ENCODE measurements around the gene DDX41.

The DDX41 gene

DNA sequence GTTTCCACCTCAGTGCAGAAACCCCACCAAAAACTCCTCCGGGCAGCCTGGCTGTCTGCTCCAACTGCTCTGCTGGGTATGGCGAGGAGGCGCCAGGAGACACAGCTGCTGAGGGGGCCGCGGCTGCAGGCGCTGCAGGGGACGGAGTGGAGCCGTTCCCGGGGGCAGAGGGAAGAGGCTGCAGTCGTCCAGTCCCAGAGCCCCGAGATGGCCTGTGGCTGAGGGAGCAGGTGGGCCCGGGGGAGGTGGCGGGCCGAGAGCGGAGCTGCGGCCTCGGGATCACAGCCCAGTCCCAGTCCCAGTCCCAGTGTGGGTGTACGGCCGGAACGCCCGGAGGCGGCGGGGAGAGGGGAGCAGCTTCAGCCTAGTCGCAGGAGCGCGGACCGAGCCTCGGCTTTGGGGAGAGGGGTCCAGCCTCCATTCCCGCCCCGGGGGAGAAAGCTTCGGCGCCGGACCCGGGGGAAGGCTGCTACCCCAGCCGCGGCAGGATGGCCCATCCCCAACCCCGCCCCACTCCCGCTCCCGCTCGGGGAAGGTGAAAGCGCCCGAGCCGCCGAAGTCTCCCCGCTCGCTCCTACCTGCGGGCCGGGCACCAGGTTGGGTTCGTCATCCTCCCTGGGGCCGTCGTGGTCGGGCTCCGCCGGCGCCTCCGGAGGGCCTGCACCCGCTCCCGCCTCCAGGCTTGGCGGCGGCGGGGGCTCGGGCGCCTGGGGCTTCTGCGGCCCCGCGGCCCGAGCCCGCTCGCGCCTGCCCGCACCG is 37.1 kb upstream of the DDX41 start:
- TF ChIP-seq ZFX (IDR thresholded peaks at IDR 0.05), result peak; percentile 76
- TF ChIP-seq, protein P1, sequence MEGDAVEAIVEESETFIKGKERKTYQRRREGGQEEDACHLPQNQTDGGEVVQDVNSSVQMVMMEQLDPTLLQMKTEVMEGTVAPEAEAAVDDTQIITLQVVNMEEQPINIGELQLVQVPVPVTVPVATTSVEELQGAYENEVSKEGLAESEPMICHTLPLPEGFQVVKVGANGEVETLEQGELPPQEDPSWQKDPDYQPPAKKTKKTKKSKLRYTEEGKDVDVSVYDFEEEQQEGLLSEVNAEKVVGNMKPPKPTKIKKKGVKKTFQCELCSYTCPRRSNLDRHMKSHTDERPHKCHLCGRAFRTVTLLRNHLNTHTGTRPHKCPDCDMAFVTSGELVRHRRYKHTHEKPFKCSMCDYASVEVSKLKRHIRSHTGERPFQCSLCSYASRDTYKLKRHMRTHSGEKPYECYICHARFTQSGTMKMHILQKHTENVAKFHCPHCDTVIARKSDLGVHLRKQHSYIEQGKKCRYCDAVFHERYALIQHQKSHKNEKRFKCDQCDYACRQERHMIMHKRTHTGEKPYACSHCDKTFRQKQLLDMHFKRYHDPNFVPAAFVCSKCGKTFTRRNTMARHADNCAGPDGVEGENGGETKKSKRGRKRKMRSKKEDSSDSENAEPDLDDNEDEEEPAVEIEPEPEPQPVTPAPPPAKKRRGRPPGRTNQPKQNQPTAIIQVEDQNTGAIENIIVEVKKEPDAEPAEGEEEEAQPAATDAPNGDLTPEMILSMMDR (conservative IDR thresholded peaks at IDR 0.05), result no peak
- H3K27ac ChIP-seq, result peak overlapping the region; percentile 85

DNA sequence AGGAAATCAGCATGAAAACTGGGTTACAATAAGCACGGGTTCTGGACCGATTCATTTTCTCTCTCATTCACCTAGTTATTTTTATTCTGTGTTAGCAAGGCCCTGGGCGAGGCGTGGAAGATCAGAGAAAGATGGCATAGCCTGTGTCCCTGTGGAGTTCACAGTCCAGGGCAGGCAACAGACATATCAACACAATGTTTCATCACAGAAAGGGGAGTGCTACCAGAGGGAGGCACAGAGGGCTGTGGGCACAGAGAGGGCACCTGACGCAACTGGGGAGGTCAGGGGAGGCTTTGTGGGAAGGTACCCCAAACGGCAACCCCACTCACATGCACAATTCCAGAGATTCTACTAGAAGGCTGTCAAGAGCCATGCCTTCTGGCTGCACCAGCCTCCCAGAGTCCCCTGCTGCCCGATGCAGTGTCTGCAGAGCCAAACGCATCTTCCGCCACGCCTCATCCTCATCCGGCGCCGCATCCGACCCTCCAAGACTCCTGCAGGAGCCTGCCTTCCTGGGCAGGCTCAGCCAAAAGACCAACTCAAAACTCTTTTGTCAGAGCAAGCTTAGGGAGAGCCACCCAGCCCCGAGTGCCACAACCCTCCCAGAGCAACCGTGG is 36.2 kb upstream of the DDX41 start:
- TF ChIP-seq ZFX (IDR thresholded peaks at IDR 0.05), result no peak
- TF ChIP-seq, protein P1 (conservative IDR thresholded peaks at IDR 0.05), result no peak

DNA sequence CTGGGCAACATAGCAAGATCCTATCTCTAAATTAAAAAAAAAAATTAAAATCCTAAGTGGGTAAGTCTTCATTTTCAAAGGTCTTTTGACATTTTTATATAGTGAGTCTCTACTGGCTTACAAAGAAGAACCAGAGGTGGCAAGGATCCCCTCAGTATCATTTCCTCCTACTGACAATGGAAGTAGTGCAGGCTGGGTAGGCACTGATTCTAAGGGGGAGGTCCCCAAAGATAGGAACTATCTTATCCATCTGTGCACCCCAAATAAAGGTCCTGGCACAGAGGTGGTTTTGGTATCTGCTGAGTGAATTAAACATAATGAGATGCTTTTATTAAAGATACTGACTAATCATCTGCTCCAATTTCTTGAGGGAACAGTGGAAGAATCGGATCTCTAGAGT is 33.4 kb upstream of the DDX41 start:
- no peak for TF ChIP-seq ZFX (IDR thresholded peaks at IDR 0.05)
- TF ChIP-seq, protein P1 (conservative IDR thresholded peaks at IDR 0.05), result no peak

More for the DNA sequence above, 36.2 kb upstream of the DDX41 start:
- peak overlapping the region; percentile 85 for H3K27ac ChIP-seq

DNA sequence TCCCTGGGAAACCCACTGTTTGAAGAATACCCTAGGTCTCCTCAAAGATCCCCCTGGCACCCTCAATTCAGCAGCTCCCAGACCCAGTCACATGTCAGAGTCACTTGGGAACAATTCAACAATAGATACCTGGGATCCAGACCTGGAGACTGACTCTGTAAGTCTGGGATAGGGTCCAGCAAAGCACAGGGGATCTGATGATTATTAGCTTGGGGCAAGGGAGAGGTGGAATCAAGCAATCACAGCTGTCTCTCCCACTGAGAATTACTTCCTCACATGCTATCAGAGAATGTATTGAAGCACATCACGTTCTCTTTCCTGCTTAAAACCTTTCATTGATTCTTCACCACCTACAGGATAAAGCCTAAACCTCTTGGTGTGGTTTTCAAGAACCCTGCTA is 31.7 kb upstream of the DDX41 start:
- TF ChIP-seq, protein P1 (conservative IDR thresholded peaks at IDR 0.05), result no peak
- no peak for TF ChIP-seq ZFX (IDR thresholded peaks at IDR 0.05)
- H3K27ac ChIP-seq, result no peak overlapping the region

More for the DNA sequence above, 33.4 kb upstream of the DDX41 start:
- no peak overlapping the region for H3K27ac ChIP-seq

DNA sequence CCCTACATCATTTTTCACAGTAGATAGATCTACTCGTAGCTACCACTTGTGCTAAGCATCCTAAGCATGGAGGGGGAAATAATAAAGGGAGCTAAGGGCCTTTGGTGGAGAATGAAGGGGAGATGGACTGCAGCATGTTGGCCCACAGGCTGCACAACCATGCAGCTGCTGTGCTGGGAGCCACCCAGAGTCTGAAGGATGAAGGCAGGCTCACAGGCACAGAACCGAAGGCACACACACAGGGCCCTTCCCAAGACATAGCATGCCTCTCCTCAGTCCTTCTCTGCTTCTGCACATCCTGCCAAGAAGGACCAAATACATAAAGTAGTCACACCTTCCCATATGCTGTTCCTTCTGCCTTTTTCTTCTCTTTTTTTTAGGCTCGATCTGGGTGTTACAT is 31.0 kb upstream of the DDX41 start:
- TF ChIP-seq ZFX (IDR thresholded peaks at IDR 0.05), result no peak
- TF ChIP-seq, protein P1 (conservative IDR thresholded peaks at IDR 0.05), result no peak
- no peak overlapping the region for H3K27ac ChIP-seq

DNA sequence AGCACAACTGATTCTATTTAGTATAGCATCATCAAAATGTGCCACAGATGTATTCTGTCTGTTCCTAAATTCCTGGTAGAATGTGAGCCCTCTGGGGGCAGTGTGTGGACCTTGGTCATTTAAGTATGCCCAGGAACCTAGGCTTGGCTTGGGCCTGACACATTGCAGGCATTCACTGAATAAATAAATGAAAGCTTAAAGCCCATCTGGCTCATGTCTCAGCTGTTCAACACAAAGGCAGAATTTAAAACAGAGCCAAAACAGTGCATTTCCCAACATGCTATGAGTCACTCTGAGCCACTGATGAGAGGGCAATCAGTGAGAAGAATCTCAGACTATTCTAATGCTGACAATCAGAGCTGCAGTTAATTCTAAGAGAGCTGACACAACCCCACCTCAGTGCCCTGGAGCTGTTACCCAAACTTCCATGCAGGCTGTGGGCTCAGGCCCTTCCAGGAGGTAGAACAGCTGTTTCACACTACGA is 29.5 kb upstream of the DDX41 start:
- H3K27ac ChIP-seq, result no peak overlapping the region
- TF ChIP-seq ZFX (IDR thresholded peaks at IDR 0.05), result no peak
- TF ChIP-seq, protein P1 (conservative IDR thresholded peaks at IDR 0.05), result no peak
